GM18873 (cell line): ENCODE measurements around the gene SPI1.
"Not testable (repeated sequence)": the region's sequence is repeated elsewhere in the genome, so short reads cannot be mapped to it uniquely, and the experiment has no call there.

ENCODE experiments used
- ATAC-seq: cut with Tn5 transposase; IDR thresholded peaks from one replicate; pipeline ENCODE4 v1.9.1; 2021; ENCODE audit warnings: mild to moderate bottlenecking, moderate library complexity, moderate number of reproducible peaks; ENCODE audit not compliant: unreplicated experiment, low FRiP score

Gene SPI1

GRCh38 chr11:47342854-47343253, 35.5 kb downstream of the SPI1 start:
- ATAC-seq = no peak

- ATAC-seq = no peak
These were observed 36.1 kb downstream of the SPI1 start for GRCh38 chr11:47342036-47342803.

GRCh38 chr11:47340980-47341775, 37.2 kb downstream of the SPI1 start:
- no peak for ATAC-seq

- no peak for ATAC-seq
These were observed 38.3 kb downstream of the SPI1 start for GRCh38 chr11:47340010-47340409.

- ATAC-seq = no peak
These were observed 39.7 kb downstream of the SPI1 start for GRCh38 chr11:47338396-47339241.

- no peak for ATAC-seq
These were observed 41.0 kb downstream of the SPI1 start for GRCh38 chr11:47337229-47337924.

- ATAC-seq = no peak
These were observed 41.8 kb downstream of the SPI1 start for GRCh38 chr11:47336595-47336994.

- no peak for ATAC-seq
These were observed 42.6 kb downstream of the SPI1 start for GRCh38 chr11:47335733-47336132.

- ATAC-seq = not testable (repeated sequence)
These were observed 43.5 kb downstream of the SPI1 start for GRCh38 chr11:47334699-47335411.

- ATAC-seq = no peak
These were observed 44.4 kb downstream of the SPI1 start for GRCh38 chr11:47333886-47334443.

- ATAC-seq = no peak
These were observed 44.9 kb downstream of the SPI1 start for GRCh38 chr11:47333526-47333845.

GRCh38 chr11:47332791-47333525, 45.4 kb downstream of the SPI1 start:
- no peak for ATAC-seq

- no peak for ATAC-seq
These were observed 46.0 kb downstream of the SPI1 start for GRCh38 chr11:47332303-47332711.

GRCh38 chr11:47331454-47332302, 46.7 kb downstream of the SPI1 start:
- ATAC-seq = no peak

- no peak for ATAC-seq
These were observed 48.1 kb downstream of the SPI1 start for GRCh38 chr11:47329987-47330931.

GRCh38 chr11:47329431-47329986, 48.8 kb downstream of the SPI1 start:
- no peak for ATAC-seq
